Heart right ventricle (tissue), 16 donors: ENCODE data around the gene CCNA2. TPM values are rescaled to one million over a fixed set of nuclear protein-coding genes. Genes with fewer than 3 reads are reported as not detected.

ENCODE experiments used
- ATAC-seq, 8 donors: fragments of 200-7000 bp; cut with Tn5 transposase; one replicate each; pipeline ENCODE4 v1.9.1; 2020; ENCODE audit warnings: mild to moderate bottlenecking in 8 of 8, moderate library complexity in 8 of 8, moderate number of reproducible peaks in 1 of 8
- DNase-seq, 2 donors: peaks; one replicate each; pipeline ENCODE4 v3.0.0-alpha.2; 2020
- H3K27ac ChIP-seq, 10 donors: fragments of 200-600 bp; sonication (generic) in 2 of 10; one replicate each; pipeline versions ENCODE4 v1.5.0 to v1.8.0; 2020 to 2022; ENCODE audit warnings: mild to moderate bottlenecking in 3 of 10
- H3K27me3 ChIP-seq, 7 donors: fragments of 200-600 bp; one replicate each; pipeline ENCODE4 v1.8.0; 2021 to 2022; ENCODE audit warnings: mild to moderate bottlenecking in 2 of 7
- H3K36me3 ChIP-seq, 9 donors: fragments of 200-600 bp; sonication (generic) in 1 of 9; one replicate each; pipeline versions ENCODE4 v1.5.0 to v1.8.0; 2020 to 2022; ENCODE audit warnings: mild to moderate bottlenecking in 2 of 9
- H3K4me1 ChIP-seq, 9 donors: fragments of 200-600 bp; sonication (generic) in 1 of 9; one replicate each; pipeline versions ENCODE4 v1.5.0 to v1.8.0; 2020 to 2022; ENCODE audit warnings: mild to moderate bottlenecking in 4 of 9
- H3K4me3 ChIP-seq, 10 donors: fragments of 200-600 bp; sonication (generic) in 2 of 10; one replicate each; pipeline versions ENCODE4 v1.5.0 to v1.8.0; 2020 to 2022; ENCODE audit warnings: mild to moderate bottlenecking in 7 of 10, moderate library complexity in 2 of 10
- H3K9me3 ChIP-seq, 11 donors: fragments of 200-600 bp in 10 of 11; sonication (generic) in 2 of 11; one replicate each; pipeline versions ENCODE4 v1.5.0 to v1.8.0; 2013 to 2022; ENCODE audit warnings: mild to moderate bottlenecking in 2 of 11, control low read depth in 1 of 11, moderate library complexity in 1 of 11
- CTCF ChIP-seq, 9 donors: fragments of 200-600 bp; sonication (generic) in 2 of 9; IDR thresholded peaks; one replicate each; pipeline versions ENCODE4 v1.5.0 to v1.8.0; 2021 to 2022; ENCODE audit warnings: antibody characterized with exemption in 9 of 9, mild to moderate bottlenecking in 5 of 9, moderate library complexity in 1 of 9
- WGBS, 2 donors: extraction: QIAGEN DNeasy Blood & Tissue Kit; methylation state at CpG; one replicate each; pipeline ENCODE4 v1.1.7; 2013; ENCODE audit warnings: inconsistent platforms in 1 of 2; 5-methylcytosine and 5-hydroxymethylcytosine counted together
- intact Hi-C, 10 donors: fragments of 100-400 bp; cut with DNase I; formaldehyde crosslinking; loops; one replicate each; pipeline versions ENCODE4 v1.11.1 to v1.14.2; 2022
- polyA plus RNA-seq, 2 donors: library from polyadenylated mRNA; stranded (reverse); fragments of 200-250 nt; gene quantifications; one replicate each; pipeline ENCODE4 v1.2.3, GENCODE V29; 2013
- total RNA-seq, 10 donors: library from RNA; stranded (reverse); fragmentation: NEBNext Ultra II Directional in 3 of 10; extraction: Animal tissue kit (Norgen Biotek cat#: 25700) in 3 of 10; gene quantifications; one replicate each; pipeline versions ENCODE4 v1.2.1 to v1.2.4, GENCODE V29; 2021 to 2023
- donor health status: Arrhythmogenic right ventricular cardiomyopathy.
- donor health status: ischemic (EF 13 %, LVEDD 7.1; RV severe dilation, severe dysfunction).
- donor health status: healthy with polysubstance abuse.
- donor health status: DM: no; HTN: yes; CAD: no.
- donor health status: DM: no; HTN: no; CAD: no.
- donor health status: ischemic (EF 25% LVEDD 6.9; RV normal size, moderate dysfunction).
- donor health status: ischemic (EF 25% LVEDD 5.7; RV mildly dilated, moderate dysfunction).
- donor health status: healthy.
- donor health status: DM: yes; HTN: yes; CAD: no.
- donor health status: Ischemic cardiomyopathy.
- donor health status: ischemic (EF 35%, LVEDD 5.7; RV mildly dilated, moderate dysfunction).
- donor health status: nonischemic (EF 11% LVEDD 7.7; RV severe dilation, severe dysfunction).
- donor health status: DM: yes; HTN: yes; CAD: no.
- donor health status: PGD.
- donor health status: ischemic (EF 29% LVEDD 5.4; RV normal size, mild dysfunction).
- donor health status: nonischemic (EF 23%, LVEDD 6.1; RV moderate dilation, normal function).

The CCNA2 gene
- total and polyA plus RNA-seq, 12 donors, result 0.07 to 5.8 (median 0.46) TPM; not detected in 2

DNA sequence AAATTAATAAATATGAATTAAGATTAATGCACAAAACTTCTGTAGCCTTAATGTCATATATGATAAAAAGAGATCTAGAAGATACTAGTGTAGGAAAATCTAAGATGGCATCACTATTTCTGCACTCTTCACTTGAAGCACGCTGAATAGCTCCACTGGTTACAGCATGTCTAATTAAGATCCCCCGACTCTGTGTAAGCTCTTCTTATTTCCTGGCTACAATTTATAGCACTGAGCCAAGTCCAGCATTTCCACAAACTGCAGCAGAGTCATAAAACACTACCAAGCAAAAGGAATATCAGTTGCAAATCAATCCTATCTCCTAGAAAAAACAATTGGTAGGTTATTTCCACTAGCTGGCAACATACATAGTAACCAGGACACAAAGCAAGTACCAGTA is 1.3 kb upstream of the CCNA2 start:
- H3K27me3 ChIP-seq, result no peaks in the 10 kb centered on the region
- no peak for TF ChIP-seq CTCF (IDR thresholded peaks at IDR 0.05)
- DNase-seq, result no peak
- H3K36me3 ChIP-seq, result peaks cover 0 to 45% (median 9%) of the 10 kb centered on the region in 9 donors
- intact Hi-C loops, result loop anchor here in 1 of 10 donors (5.0 kb wide), 1 partner anchor 42 kb away; no protein-coding TSS in a partner anchor
- 34 to 39% methylated on average over 2 of the region's 2 CpGs for WGBS, 2 donors
- no peak overlapping the region for H3K4me3 ChIP-seq
- H3K9me3 ChIP-seq, result no peaks in the 10 kb centered on the region
- H3K4me1 ChIP-seq, result peaks cover 0 to 26% (median 10%) of the 10 kb centered on the region in 9 donors
- ATAC-seq, result no peak
- no peak overlapping the region for H3K27ac ChIP-seq

DNA sequence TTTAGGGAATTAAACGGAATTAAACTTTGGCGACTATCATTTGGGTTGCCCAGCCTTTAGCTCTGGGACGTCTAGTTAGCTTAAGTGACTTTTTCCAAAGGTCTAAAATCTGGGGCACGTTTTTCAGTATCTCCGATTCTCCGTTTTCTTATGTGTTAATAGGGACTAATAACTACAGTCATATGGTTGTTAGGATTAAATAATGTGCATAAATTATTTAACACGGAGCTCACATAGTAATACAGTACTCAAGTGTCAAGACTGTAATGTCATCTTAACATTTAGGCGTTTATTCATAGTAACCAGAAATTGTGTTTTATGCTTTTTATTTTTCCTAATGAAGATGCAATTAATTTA is 466 bp upstream of the CCNA2 start:
- Histone ChIP-seq H3K4me3 (peak overlapping the region; percentile 39 to 81 (median 62)), H3K36me3 (peaks cover 0 to 44% (median 8%) of the 10 kb centered on the region in 9 donors), H3K4me1 (peaks cover 0 to 30% (median 10%) of the 10 kb centered on the region in 9 donors), H3K27ac (peak overlapping the region in 9 of 10 donors; percentile 52 to 89 (median 73)), H3K9me3 (no peaks in the 10 kb centered on the region), H3K27me3 (no peaks in the 10 kb centered on the region)
- ATAC-seq (peak in 1 of 8 donors; percentile 21), DNase-seq (no peak)
- 6 to 7% methylated on average over 8 of the region's 8 CpGs for WGBS, 2 donors
- TF ChIP-seq CTCF (IDR thresholded peaks at IDR 0.05), result no peak
- intact Hi-C loops, result no loop called here

GRCh38 chr4:121822796-121823504 is 733 bp downstream of the CCNA2 start:
- 2% methylated on average over 30 of the region's 30 CpGs for WGBS, 2 donors
- ATAC-seq, result peak in 5 of 8 donors; percentile 1 to 58 (median 9)
- no peaks in the 10 kb centered on the region for H3K9me3 ChIP-seq
- H3K27me3 ChIP-seq, result no peaks in the 10 kb centered on the region
- H3K4me1 ChIP-seq, result peaks cover 0 to 30% (median 10%) of the 10 kb centered on the region in 9 donors
- intact Hi-C loops, result no loop called here
- H3K36me3 ChIP-seq, result peaks cover 0 to 45% (median 8%) of the 10 kb centered on the region in 9 donors
- DNase-seq, result peak in 1 of 2 donors; percentile 11
- TF ChIP-seq CTCF (IDR thresholded peaks at IDR 0.05), result no peak
- peak overlapping the region in 1 of 10 donors; percentile 89 for H3K27ac ChIP-seq
- peak overlapping the region; percentile 39 to 81 (median 62) for H3K4me3 ChIP-seq

GRCh38 chr4:121822047-121822446 is 1.6 kb downstream of the CCNA2 start:
- Histone ChIP-seq H3K27ac (peak overlapping the region in 1 of 10 donors; percentile 89), H3K4me1 (peaks cover 0 to 30% (median 10%) of the 10 kb centered on the region in 9 donors), H3K36me3 (peaks cover 0 to 45% (median 6%) of the 10 kb centered on the region in 9 donors), H3K9me3 (no peaks in the 10 kb centered on the region), H3K27me3 (no peaks in the 10 kb centered on the region), H3K4me3 (peak overlapping the region in 1 of 10 donors; percentile 81)
- ATAC-seq, result no peak
- intact Hi-C loops, result no loop called here
- no peak for TF ChIP-seq CTCF (IDR thresholded peaks at IDR 0.05)
- 91% methylated on average over 1 of the region's 1 CpG for WGBS, 2 donors
- no peak for DNase-seq
